GM18526 (cell line): ENCODE measurements around the gene TNC.

Source experiments
- POLR2A ChIP-seq: IDR thresholded peaks from 3 replicates; pipeline ENCODE4 v1.6.1; 2011; ENCODE audit not compliant: insufficient read length; ENCODE audit errors: extremely low read depth

The TNC gene

DNA sequence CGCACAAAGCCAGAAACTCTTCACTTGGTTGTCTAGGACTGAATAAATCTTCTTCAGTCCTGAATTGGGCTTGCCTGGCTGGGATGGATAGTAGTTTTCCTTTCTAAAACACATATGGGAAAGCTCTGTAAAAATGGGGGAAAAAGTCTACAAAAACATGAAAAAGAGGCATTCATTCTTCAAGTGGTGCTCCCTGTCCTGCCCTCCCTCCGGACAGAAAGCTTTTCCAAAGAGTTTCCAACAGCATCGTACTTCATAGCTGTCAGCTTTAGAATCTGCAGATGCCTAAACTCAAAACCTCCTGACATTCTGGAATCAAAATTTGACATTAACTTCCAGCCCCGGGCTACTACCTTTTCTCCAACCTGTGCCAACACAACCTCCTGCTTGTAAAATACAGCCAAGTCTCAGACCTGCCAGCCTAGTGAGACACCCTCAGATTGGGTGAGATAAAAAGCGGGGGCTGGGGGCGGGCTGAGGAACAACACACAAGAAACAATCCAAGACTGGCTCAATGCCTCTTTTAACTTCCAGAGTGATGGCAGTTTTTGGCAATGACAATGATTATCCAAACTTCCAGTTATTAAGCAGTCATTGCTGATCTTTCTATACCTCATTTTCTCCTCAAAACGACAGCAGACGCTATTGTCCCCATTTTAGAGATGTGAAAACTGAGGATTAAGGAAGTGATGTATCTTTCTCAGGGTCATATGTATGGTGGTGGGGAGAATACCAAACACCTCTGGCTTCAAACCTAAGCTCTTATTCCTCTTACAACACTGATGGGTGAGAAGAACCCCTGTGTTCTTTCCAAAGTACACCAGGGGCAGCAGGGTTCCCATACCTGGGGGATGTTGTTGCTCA is 1.3 kb downstream of the TNC start:
- TF ChIP-seq POLR2A, result no peak

DNA sequence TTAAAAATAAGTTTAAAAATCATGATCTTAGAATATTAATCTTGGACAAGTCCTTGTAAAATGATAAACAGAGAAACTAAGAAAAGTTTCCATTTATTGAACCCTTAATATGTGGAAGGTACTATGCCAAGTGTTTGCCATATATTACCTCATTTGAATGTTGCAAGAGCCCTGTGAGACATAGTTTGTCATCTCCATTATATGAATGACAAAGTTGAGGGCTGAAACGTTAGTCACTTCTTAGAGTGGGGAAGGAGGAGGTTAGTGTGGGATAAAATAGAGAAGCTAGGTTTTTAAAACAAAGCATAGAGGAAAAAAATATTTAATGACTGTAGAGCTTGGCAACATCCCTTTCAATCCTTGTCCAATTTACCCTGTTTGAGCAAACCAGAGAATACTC is 2.0 kb downstream of the TNC start:
- no peak for TF ChIP-seq POLR2A

DNA sequence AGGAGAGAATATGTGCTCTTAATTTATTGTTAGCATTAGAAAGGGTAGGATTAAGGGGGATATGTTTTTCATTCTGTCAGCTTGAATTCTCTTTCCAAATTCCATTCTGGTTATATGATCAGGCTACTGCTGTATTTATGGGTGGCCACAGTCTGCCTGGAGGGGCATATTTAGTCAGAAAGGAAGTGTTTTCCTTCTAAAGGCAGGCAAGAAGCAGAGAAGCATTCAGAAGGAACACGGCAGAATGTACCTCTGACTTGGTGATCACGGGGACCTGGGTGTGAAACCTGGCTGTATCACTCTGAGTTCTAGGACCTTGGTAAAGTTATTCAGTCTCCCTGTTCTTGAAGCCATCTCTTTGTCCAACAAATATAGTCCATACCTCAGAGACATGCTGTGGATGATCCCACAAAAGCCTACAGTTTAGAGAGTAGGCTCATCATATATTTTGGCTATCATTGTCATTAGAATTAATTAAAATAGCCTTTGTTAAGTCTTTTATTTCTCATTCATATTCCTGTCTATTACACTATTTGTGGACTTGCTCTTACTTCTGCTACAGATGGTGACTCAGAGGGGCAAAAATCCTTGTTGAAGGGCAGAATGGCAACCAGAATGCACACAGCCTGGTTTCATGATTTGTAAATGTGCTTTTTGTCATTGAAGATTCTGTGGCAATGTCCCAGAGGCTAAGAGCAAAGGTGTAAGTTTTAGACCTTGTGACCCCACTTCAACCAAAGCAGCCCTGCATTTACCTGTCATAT is 2.7 kb downstream of the TNC start:
- TF ChIP-seq POLR2A, result no peak

DNA sequence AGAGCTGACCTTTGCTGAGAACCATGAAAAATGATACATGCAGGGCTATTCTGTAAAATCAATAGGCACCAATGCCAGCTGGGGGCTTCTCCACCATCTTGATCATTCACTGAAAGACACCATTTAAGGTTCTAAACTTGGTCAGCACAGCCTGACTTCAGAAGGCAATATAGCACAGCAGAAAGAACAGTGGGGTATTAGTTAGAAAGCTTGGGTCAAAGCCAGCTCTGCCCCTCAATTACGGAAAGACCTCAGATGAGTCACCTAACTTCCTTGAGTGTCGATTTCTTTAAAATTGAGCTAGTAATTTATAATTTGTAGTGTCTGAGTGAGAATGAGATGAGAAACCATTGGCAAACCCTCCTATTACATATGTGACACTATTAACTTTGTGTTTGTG is 3.4 kb downstream of the TNC start:
- no peak for TF ChIP-seq POLR2A

DNA sequence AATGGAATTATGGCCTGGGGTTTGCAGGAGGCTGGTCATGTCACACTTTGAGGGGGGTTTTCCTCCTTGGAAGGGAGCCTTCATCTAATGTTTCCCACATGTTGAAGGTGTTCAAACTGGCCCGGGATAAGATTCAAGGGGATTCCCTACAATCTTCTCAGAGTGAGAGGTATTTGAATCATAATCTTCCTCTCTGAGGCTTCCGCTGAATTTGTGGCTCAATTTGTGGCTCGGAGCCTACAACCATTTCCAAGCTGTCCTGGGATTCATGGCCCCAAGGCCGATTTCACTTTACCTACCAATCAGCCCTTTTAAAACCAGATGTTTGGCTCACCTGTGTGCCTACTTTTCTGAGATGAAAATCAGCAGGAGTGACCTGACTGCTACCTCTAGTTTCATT is 3.9 kb downstream of the TNC start:
- no peak for TF ChIP-seq POLR2A

DNA sequence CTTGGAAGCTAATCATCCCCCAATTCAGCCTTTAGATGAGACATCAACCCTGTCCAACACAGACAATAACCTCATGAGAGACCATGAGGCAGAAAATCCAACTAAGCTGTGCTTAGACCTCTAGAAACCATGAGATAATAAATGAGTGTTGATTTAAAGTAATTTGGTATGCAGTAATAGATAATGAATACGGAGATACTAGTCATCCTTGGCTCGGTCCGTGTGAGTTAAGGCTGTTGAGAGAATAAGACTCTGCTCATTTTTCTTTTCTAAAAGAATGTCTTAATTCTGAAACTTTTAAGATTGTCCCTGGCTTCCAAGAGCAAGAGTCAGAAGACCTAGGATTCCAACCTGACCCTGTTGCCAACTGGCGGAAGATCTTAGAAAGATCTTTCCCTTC is 6.1 kb downstream of the TNC start:
- TF ChIP-seq POLR2A, result no peak

DNA sequence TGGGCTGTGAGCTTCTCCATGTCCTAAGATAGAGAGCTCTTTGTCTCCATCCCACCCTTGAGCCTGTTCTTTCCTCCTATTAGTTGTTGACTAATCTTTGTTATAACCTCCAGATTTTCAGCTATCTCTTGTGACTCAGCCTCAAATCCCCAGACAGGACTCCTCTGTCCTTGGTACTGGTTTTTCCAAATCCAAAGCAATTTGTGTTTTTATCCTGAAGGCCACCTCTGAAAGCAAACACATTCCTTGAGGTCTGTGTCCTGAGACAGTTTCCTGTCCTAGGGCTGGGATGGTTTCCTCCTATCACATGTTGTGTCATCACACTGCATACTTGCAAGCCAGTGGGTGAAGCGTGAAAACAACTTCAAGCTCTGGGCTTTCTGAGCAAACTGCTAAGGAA is 8.5 kb downstream of the TNC start:
- TF ChIP-seq POLR2A, result no peak

DNA sequence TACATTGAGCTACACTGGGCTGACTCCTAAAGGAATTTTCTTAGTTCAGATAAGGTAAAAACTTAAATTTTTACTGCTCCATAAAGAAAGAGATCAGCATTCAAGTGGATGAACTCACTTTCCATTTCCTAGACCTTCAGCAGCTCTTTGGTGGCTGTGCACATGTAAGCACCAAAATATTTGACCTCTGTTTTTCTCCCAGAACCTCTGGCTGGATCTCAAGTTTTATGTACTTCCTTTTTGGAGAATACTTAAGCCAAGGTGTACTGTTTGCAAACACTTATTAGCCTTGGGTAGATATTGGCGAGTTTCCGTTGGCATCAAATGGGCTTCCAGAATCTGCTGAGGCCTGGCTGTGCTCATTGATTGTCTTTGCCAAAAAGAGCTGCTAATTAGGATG is 10.3 kb downstream of the TNC start:
- TF ChIP-seq POLR2A, result no peak

DNA sequence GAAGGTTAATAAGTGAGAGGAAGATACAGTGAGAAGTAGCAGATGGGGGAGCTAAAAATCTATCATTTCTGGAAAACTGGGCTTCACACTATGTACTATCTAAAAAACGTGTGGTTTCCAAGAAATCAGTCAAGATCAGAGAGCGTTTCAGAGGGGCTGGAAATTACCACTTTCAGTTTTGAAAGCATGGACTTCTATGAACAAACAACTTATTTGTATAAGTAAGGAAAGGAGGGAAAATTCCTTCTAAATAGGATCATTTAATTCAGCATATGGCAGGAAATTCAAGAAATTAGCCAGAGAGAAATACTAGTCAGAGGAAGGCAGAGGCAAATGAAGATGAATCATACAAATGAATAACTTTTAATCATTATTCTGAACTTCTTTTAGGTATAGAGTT is 11.3 kb downstream of the TNC start:
- TF ChIP-seq POLR2A, result no peak

DNA sequence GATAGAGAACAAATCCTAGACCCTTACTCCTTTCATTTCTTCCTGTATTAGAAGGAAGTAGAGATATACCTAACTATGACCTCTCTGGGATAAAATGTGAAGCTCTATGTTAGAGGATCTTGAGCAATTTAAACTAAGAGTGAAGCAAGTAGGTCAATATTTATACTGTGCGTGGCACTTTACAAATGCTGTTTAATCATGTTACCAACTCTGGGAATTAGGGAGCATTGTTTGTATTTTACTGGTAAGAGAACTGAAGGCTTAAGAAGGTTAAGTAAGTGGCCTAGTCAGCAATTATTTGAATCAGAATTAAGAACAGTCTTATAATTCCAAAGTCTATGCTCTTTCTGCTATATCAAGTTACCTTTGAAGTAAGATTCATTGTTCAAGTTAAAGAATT is 12.0 kb downstream of the TNC start:
- TF ChIP-seq POLR2A, result no peak

DNA sequence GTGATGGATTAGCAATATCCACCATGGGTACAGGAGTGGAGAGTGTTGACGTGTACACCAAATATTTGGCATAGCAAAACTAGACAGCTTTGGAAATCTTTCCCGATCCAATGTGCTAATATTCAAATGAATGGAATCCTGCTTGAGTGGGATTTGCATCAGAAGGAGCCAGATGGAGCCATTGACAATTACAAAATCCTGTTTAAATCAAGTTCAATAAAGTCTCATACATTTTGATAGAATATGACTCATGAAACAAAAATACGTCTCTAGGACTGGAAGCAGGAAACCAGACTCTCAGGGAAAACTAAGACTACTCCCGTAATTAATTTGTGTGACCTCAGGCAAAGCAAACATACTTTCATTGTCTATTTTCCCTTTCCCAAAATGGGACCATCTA is 13.0 kb downstream of the TNC start:
- TF ChIP-seq POLR2A, result no peak

DNA sequence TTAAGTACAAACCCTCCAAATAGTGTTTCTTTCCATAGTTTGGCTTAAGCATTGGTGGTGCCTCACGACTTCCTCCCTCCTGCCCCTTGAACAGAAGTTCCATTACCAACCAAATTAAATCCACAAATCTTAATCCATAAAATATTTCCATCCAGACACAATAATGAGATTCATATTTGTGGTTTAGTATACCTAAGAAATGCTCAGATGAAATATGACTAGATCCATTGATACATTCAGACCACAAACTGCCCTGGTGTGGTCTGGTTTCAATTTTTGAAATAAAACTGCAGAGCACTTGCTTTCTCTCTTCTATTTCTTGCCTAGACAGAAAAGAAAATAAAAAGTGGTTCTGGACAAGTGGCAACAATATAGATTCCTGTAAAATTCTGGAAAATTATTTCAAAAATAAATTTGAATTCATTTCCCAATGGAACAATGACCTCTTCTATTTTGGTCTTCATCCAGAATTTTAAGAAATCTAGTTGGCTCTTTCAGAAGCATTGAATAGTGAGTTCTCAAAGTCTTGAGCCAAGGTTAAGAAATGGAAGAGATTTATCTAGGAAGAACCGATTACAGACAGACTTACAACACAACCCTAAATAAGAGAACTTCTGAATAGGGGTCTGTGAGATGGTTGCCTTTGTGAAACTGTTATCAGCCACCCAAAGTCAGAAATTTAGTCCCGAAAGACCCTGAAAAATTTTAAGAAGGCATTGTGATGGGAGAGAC is 14.0 kb downstream of the TNC start:
- no peak for TF ChIP-seq POLR2A

DNA sequence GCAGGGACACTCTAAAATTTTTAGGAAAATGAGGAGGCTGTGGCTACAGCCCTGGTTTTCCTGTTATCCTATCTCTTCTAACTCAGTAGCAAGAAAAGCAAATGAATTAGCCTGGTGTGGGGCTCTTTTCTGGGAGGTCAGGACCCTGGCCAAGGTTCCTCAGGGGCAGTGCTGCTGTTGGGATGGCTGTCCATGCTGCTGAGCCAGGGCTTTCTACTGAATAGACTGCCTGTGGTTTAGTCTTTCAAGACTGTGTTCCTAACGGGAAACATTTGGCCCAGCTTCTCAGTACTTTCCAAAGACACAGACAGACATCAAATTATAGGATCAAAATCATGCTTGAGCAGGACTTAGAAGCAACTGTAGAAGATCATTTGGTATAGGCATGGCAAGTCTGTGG is 18.1 kb downstream of the TNC start:
- TF ChIP-seq POLR2A, result no peak

DNA sequence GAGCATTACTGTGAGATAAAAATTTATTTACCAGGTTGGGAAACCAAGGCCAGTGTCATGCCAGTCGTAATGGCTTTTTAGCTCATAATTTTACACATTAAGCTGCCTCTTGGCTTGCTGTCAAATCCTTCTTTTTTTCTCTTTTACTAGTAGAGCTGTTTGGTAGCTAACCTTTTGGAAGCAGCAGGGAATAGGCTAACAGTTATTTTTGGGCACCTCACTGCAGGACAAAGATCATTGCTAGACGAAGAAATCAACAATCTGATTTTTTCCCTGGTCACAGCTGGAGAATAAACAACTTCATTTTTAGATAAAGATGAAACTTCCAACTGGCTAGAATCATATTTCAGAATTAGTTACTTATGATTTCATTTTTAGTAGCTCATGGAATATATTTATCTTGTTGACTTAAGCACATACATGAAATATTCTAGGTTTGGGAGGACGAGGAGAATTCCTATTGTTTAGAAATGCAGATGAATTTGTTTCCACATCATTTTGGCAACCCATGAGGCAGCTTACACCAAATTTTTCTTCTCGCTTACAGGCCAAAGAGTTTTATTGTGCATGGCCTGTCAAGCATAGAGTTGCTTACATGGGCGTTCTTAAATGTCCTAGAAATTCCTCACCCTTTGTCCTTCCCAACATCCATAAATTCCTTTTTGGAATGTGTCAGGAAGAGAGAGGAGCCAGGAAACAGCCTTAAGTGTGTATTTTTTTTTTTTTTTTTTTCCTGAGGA is 19.6 kb downstream of the TNC start:
- TF ChIP-seq POLR2A, result no peak

DNA sequence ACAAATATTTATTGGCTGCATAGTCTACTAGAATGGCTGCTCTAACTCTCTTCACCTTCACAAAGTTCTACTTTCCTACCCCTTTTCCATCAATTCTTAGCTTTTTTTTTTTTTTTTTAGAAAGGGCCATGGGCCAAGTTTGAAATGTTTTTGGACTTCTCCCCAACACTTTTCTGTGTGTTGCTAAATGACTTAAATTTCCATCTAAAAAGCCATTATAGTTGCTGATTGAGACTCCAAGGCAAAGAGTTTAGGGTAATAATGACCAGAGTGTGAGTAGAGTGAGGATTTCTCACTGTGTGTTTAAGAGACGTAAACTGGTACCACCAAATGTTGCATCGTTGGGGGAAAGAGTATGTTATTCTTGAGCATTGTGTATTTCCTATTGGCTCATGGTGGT is 24.4 kb downstream of the TNC start:
- no peak for TF ChIP-seq POLR2A

DNA sequence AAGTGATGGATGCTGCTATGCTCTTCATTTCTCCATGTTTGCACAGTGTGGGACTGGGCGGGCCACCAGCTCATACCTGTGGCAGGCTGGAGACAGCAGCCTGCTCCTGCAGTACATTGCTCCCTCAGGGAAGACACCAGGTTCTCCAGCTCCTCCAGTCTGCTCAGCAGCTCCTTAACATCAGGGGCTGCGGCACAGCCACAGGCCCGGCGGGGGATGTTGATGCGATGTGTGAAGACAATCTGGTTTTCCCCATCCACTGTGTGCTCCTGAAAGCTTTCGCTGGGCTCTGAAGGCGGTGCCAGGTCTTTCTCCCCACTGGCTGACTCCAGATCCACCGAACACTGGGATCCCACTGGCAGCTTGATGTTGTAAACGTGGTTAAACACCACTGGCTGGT is 27.5 kb downstream of the TNC start:
- no peak for TF ChIP-seq POLR2A

DNA sequence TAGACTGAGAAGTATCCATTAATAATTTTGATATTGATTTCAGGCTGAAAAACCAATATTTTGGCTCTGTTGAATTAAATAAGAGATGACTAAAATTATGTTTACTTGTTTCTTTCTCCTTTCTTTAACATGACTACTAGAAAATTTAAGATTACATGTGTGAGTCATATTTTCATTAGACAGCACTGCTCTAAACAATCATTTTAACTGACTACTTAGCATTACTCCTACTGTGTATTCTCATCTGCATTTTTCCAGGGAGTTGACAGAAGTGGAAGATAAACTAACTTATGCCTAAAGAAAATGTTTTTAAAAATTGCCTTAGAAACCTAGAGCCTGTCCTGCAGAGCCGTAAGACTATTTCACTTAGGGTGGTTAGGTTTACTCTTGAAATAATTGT is 29.1 kb downstream of the TNC start:
- no peak for TF ChIP-seq POLR2A
